GM19023 (cell line): Measurements from ENCODE around the gene CADM2.

Experiments used
- ATAC-seq: cut with Tn5 transposase; IDR thresholded peaks from one replicate; pipeline ENCODE4 v1.9.1; 2021; ENCODE audit warnings: mild to moderate bottlenecking, moderate library complexity; ENCODE audit not compliant: unreplicated experiment

The CADM2 gene

DNA sequence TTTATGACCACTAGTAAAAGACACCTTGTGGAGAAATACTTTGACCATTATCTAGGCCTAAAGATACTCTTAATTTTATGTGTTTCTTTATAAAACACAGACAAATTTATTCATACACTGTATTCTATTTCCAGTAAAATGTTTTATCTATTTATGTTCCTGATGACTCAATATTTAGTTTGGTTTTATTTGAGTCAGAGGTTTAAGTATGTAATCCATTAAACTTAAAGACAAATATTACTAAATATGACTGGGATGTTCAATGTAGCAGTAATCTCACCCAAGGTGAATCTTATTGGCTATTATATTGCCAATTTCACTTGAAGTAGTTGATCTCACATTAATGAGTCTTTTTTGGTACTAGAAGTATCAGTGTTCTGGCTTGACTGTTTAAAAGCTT lies 799.7 kb downstream of the CADM2 start:
- ATAC-seq: no peak

- ATAC-seq: no peak
Observed at GRCh38 chr3:85760342-85760741, 801.6 kb downstream of the CADM2 start.

DNA sequence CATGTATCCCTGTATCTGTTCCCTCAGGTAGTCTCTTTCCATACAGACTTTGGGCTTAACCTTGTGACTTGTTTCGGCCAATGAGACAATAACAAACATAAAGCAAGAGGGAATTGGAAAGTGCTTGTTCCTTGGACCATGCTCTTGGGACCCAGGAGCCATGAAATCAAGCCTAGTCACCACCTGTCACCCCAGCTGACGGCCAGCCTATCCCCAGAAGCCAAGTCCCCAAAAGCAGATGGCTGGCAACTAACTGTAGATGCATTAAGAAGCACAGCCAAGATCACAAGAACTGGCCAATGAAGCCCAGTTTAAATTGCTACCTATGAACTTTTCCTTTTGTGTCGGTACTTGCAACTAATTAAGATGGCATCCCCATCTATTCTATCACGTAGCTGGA lies 822.0 kb downstream of the CADM2 start:
- no peak for ATAC-seq

DNA sequence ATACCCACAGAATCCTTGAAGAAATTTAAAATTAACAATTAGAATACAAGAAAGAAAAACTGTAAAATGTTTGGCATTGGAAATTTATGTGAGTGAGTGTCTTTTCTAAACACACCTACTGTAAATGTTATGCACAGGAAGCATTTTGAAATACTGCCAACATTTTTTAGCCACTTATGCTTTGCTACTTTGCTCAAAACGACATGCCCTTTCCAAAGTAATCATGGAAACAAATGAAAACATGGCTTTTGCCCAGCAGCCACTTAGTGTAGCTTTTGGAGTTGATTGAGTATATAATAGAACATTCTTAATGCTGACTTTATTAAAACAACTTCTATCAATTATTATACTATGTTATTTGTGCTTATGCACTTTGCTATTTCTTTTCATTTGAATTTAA lies 823.0 kb downstream of the CADM2 start:
- no peak for ATAC-seq

- no peak for ATAC-seq
Observed at GRCh38 chr3:85783291-85783690, 824.5 kb downstream of the CADM2 start.

GRCh38 chr3:85785766-85786165 lies 827.0 kb downstream of the CADM2 start:
- ATAC-seq: no peak

GRCh38 chr3:85790445-85791030 lies 831.7 kb downstream of the CADM2 start:
- ATAC-seq: no peak

- ATAC-seq: no peak
Observed at GRCh38 chr3:85796140-85796539, 837.4 kb downstream of the CADM2 start.

DNA sequence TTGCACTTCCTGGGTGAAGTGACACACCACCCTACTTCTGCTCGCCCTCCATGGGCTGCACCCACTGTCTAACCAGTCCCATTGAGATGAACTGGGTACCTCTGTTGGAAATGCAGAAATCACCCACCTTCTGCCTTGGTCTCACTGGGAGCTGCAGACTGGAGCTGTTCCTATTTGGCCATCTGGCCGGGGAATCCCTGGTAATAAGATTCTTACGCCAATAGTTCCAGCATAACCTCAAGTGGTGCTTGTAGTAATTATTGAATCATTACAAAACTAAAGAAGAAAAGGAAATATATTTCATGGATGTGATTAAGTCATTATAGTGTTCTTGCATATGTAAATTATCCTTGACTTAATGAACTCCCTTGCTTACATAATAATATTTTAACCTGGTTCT lies 841.9 kb downstream of the CADM2 start:
- no peak for ATAC-seq

- no peak for ATAC-seq
Observed at GRCh38 chr3:85801955-85802354, 843.2 kb downstream of the CADM2 start.

- no peak for ATAC-seq
Observed at GRCh38 chr3:85808755-85809154, 850.0 kb downstream of the CADM2 start.

- ATAC-seq: peak; percentile 50
Observed at GRCh38 chr3:85821130-85821756, 862.5 kb downstream of the CADM2 start.

DNA sequence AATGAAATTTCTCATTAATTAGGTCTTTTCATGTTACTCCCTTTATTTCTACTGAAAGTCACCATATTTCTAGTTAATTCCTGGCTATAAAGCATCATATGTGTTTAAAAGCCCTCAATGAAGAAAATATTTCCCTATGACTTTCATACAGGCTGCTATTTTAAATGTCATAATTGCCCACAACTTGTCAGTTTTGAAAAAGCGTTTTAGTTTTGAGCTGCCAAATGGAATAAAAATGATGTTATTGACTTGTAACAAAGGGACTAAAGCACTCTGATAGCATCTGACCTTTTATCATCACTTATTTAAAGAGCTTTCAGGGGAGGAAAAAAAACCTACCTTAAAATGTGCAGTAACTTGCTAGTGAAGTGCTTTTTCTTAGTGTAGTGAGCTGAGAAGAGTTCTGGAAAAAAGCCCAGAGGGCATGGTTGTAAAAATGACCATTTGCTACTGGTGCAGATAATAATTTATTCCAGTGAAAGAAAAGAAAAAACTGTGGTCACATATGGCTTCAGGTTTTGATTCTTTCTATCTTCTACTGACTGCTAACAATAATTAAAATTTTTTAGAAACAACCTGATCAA lies 877.2 kb downstream of the CADM2 start:
- ATAC-seq: no peak

DNA sequence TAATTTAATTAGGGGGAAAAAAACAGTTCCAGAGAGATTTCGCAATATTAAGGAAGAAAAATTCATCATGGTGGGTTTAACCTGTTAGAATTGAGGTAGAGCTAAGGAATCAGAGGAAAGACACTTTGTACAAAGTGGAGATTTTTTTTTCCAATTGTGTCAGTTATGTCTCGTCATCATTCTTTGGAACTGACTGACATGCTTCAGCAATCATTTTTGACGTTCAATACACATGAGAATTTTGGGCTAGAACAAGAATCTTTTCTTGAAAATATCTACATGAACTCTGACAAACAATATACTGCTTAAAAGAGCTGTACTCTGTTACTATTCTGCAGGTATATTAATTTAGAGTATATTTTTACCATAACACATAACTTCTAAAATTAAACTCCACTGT lies 878.6 kb downstream of the CADM2 start:
- no peak for ATAC-seq

GRCh38 chr3:85838921-85839320 lies 880.1 kb downstream of the CADM2 start:
- no peak for ATAC-seq

- ATAC-seq: no peak
Observed at GRCh38 chr3:85842081-85842480, 883.3 kb downstream of the CADM2 start.

GRCh38 chr3:85846940-85847339 lies 888.2 kb downstream of the CADM2 start:
- no peak for ATAC-seq

DNA sequence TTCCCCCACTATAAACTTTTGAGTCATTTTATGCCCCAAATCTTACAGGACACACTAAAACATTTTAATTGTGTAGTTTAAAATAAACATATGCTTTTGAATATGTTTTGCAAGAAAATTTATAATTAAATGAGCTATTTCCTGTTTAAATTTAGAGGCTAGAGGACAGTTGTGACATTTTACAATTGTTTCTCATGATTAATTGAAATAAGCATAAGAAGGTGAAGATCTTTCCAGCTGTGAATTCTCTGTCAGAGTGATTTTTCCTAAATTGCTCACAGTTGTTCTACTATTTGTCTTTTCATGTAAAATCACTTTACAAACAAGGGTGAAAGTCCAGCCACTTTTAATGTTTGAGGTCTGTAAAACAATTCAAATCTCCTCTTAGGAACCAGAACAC lies 892.3 kb downstream of the CADM2 start:
- no peak for ATAC-seq

DNA sequence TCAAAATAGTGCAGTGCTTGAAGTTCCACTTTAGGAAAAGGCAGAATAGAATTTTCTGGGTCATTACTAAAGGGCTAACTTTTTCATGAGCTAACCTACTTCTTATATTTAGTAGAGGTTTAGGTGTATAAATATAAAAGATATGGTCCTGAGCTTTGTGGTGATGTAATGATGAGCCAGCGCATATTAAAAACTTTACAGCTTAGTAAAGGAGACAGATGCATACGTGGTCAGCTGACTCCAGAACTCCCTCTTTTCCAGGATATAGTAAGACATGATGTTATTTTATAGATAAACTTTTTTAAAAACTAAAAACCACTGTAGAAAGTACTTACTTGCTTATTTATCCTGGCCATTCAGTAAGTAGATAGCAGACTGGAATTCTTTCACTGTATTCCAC lies 895.0 kb downstream of the CADM2 start:
- ATAC-seq: no peak

GRCh38 chr3:85862893-85863455 lies 904.2 kb downstream of the CADM2 start:
- ATAC-seq: no peak

DNA sequence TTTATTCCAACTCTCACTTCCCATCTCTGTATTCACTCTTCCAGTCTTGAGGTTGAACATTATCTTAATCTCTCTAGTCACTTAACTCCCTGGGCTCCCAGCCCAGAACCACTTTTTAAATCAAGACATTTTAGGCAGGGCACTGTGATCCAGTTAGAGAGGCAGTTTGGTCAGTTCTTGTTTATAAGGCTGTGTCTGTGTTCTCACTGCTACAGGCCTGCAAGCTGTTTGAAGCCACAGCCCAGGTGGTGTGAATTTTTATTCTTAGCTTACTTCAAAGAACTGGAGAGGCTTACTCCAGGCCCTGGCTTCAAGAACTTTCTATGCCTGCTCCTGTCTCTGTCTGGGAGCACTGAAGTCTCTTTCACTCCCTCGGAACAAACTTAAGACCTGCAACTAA lies 906.1 kb downstream of the CADM2 start:
- ATAC-seq: no peak

GRCh38 chr3:85867072-85867471 lies 908.3 kb downstream of the CADM2 start:
- no peak for ATAC-seq
